Measurements from ENCODE around the gene RPRML.

RPRML gene

GRCh38 chr17:46944931-46945330, 34.1 kb downstream of the RPRML start:
- DNase-seq (ENCODE audit: low spot score), result no peak

- DNase-seq (ENCODE audit: low spot score), result peak; percentile 37
Observed at GRCh38 chr17:46943501-46944393, 35.3 kb downstream of the RPRML start.

- DNase-seq (ENCODE audit: low spot score), result no peak
Observed at GRCh38 chr17:46943218-46943500, 35.9 kb downstream of the RPRML start.

GRCh38 chr17:46942441-46943217, 36.4 kb downstream of the RPRML start:
- DNase-seq (ENCODE audit: low spot score), result peak; percentile 90

- DNase-seq (ENCODE audit: low spot score), result peak; percentile 87
Observed at GRCh38 chr17:46940692-46941404, 38.2 kb downstream of the RPRML start.

DNA sequence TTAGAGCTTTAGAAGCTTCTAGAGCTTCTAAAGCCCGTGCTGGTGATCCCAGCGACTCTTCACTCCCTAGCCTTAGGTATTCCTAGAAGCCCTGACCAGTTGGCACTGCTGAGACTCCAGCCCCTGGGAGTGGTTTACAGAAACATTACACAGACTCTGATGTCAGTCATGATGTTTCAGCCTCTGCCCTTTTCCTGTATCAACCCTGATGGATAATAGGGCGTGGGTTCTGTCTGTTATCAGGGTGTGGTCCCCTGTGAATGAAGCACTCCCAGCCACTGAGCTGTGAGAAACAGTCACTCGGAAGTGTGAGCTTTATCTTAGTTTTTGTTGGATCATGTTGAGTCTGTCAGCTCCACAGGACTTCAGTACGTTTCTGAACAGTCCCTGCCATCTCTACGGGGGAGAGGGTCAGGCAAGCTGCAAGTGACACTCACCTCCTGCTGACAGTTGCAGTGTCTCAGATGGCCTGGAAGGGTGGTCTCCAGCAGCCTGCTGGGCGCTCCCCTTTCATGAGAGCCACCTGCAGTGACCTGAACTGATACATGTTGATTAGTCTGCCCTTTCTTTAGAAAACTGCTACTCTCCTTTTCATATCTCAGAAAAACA, 43.3 kb downstream of the RPRML start:
- DNase-seq (ENCODE audit: low spot score), result no peak

DNA sequence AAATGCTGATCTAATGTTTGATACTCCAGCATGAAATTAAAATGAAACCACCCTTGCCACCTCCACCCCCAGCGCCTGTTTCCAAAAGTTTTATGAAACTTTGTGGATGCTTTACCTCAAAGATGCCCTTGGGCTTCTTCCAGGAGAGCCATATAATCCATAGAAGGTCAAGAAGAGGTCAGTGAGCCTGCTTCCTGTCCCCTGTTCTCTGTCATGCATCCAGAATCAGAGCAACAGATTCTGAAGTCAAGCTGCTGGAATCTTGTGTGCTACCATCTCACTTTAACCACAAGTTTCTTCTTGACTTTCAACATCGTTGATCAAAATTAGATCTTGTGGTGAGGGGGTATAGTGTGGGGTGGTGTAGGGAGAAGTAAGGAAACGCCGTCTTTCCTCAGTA, 47.5 kb downstream of the RPRML start:
- no peak for DNase-seq (ENCODE audit: low spot score)

DNA sequence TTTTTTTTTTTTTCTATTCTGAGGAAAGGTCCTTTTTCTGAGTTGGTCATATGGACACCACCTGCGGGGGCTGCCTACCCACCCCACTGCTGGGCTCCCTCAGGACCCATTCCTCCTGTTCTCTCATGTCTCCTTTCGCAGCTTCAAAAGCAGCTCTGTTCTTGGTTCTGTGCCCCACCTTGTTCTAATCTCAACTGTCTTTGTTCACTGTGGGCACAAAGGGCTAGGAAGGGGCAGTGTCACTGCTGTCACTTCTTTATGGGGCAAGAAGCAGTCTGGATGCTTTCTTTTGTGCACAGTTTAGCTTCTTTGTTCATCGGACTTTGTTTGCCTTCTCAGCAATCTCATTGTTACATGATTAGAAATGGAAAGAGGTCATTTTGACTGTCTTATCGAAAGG, 49.0 kb downstream of the RPRML start:
- DNase-seq (ENCODE audit: low spot score), result no peak

DNA sequence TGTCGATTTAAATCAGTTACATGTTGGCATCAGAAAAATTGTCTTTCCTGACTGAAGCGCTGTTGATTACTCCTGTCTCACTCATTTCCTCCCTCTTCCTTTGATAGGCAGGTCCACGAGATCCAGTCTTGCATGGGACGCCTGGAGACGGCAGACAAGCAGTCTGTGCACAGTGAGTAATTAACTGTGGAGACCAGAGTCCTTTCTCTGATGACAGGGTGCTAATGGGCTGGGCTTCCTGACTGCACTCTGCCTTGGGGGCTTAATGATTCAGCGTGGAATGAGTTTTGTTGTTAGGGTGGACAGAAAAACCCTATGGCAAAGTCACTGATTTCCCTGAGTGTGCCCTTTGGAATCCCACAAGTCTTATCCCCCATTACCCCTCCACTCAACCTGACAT, 49.6 kb downstream of the RPRML start:
- no peak for DNase-seq (ENCODE audit: low spot score)

- DNase-seq (ENCODE audit: low spot score), result no peak
Observed at GRCh38 chr17:46928467-46929261, 50.4 kb downstream of the RPRML start.

Data from GM03348 (cell line).